ENCODE results near the gene ABR. TPM values are rescaled to one million over a fixed set of nuclear protein-coding genes. Genes with fewer than 3 reads are reported as not detected.
"Not testable (repeated sequence)": the region's sequence is repeated elsewhere in the genome, so short reads cannot be mapped to it uniquely, and the experiment has no call there.

The ABR gene
- total RNA-seq, 1 donor from 2014 or later: 110 TPM

GRCh38 chr17:1050996-1051925 is 128.5 kb downstream of the ABR start:
- Mint-ChIP-seq H3K36me3 (ENCODE audit: unreplicated experiment) (peaks cover 8% of the 10 kb centered on the region), H3K9me3 (ENCODE audit: unreplicated experiment) (no peaks in the 10 kb centered on the region), H3K27ac (ENCODE audit: unreplicated experiment) (no peak overlapping the region), H3K4me1 (ENCODE audit: unreplicated experiment) (peaks cover 21% of the 10 kb centered on the region), H3K4me3 (ENCODE audit: unreplicated experiment) (no peak overlapping the region), H3K27me3 (ENCODE audit: unreplicated experiment) (no peaks in the 10 kb centered on the region)
- TF ChIP-seq CTCF (IDR thresholded peaks at IDR 0.05): no peak
- DNase-seq (ENCODE audit: extremely low spot score, unreplicated experiment): no peak

GRCh38 chr17:1050246-1050995 is 129.4 kb downstream of the ABR start:
- no peak for TF ChIP-seq CTCF (IDR thresholded peaks at IDR 0.05)
- Mint-ChIP-seq H3K4me3 (ENCODE audit: unreplicated experiment) (no peak overlapping the region), H3K36me3 (ENCODE audit: unreplicated experiment) (peaks cover 8% of the 10 kb centered on the region), H3K27me3 (ENCODE audit: unreplicated experiment) (no peaks in the 10 kb centered on the region), H3K9me3 (ENCODE audit: unreplicated experiment) (no peaks in the 10 kb centered on the region), H3K4me1 (ENCODE audit: unreplicated experiment) (peaks cover 24% of the 10 kb centered on the region), H3K27ac (ENCODE audit: unreplicated experiment) (no peak overlapping the region)
- DNase-seq (ENCODE audit: extremely low spot score, unreplicated experiment): no peak

- peaks cover 31% of the 10 kb centered on the region for H3K4me1 Mint-ChIP-seq (ENCODE audit: unreplicated experiment)
- no peaks in the 10 kb centered on the region for H3K27me3 Mint-ChIP-seq (ENCODE audit: unreplicated experiment)
- no peaks in the 10 kb centered on the region for H3K9me3 Mint-ChIP-seq (ENCODE audit: unreplicated experiment)
- no peak for DNase-seq (ENCODE audit: extremely low spot score, unreplicated experiment)
- no peak for TF ChIP-seq CTCF (IDR thresholded peaks at IDR 0.05)
- no peak overlapping the region for H3K27ac Mint-ChIP-seq (ENCODE audit: unreplicated experiment)
- H3K4me3 Mint-ChIP-seq (ENCODE audit: unreplicated experiment): no peak overlapping the region
- H3K36me3 Mint-ChIP-seq (ENCODE audit: unreplicated experiment): peaks cover 8% of the 10 kb centered on the region
Observed at GRCh38 chr17:1049446-1050225, 130.1 kb downstream of the ABR start.

GRCh38 chr17:1048516-1049115 is 131.2 kb downstream of the ABR start:
- H3K9me3 Mint-ChIP-seq (ENCODE audit: unreplicated experiment); H3K4me3 Mint-ChIP-seq (ENCODE audit: unreplicated experiment): not testable (repeated sequence)

GRCh38 chr17:1047879-1048470 is 131.8 kb downstream of the ABR start:
- TF ChIP-seq CTCF (IDR thresholded peaks at IDR 0.05): no peak
- no peak for DNase-seq (ENCODE audit: extremely low spot score, unreplicated experiment)
- Mint-ChIP-seq H3K4me3 (ENCODE audit: unreplicated experiment) (no peak overlapping the region), H3K27ac (ENCODE audit: unreplicated experiment) (peak overlapping the region; percentile 78), H3K9me3 (ENCODE audit: unreplicated experiment) (no peaks in the 10 kb centered on the region), H3K27me3 (ENCODE audit: unreplicated experiment) (no peaks in the 10 kb centered on the region), H3K4me1 (ENCODE audit: unreplicated experiment) (peaks cover 45% of the 10 kb centered on the region), H3K36me3 (ENCODE audit: unreplicated experiment) (peaks cover 5% of the 10 kb centered on the region)

More at GRCh38 chr17:1048516-1049115, 131.2 kb downstream of the ABR start:
- H3K36me3 Mint-ChIP-seq (ENCODE audit: unreplicated experiment); H3K27ac Mint-ChIP-seq (ENCODE audit: unreplicated experiment); H3K27me3 Mint-ChIP-seq (ENCODE audit: unreplicated experiment); DNase-seq (ENCODE audit: extremely low spot score, unreplicated experiment): not testable (repeated sequence)
- peaks cover 42% of the 10 kb centered on the region for H3K4me1 Mint-ChIP-seq (ENCODE audit: unreplicated experiment)

All from osteocyte (in vitro differentiated cells).